Measurements from ENCODE around the gene CDKAL1.

CDKAL1 gene

DNA sequence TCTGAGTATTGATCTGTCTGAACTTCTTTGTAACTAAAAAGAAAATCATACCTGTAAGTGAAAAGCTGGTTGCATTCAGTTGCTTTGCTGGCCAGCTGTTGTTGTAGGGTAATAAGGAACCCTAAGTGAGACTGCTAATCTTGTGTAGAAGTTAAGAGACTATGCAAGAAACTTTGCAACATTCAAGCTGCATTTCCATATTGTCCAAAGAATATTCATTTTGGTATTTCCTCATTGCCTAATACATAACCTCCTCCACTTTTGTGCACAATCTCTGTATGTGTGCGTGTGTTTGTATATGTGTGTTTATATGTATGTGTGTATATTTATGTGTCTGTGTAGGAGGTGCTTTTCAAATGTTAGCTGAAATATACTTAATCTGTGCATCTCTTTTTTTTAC lies 414.9 kb downstream of the CDKAL1 start:
- Histone ChIP-seq H3K36me3 (ENCODE audit: control insufficient read depth, insufficient read depth, low read length) (no peaks in the 10 kb centered on the region), H3K4me3 (replicated peaks; ENCODE audit: low read depth, low read length) (no peak overlapping the region), H3K27me3 (replicated peaks; ENCODE audit: control insufficient read depth, insufficient read depth, low read length) (no peaks in the 10 kb centered on the region)
- no peak for DNase-seq (ENCODE audit: extremely low read depth, insufficient read length)
- TF ChIP-seq, protein P1, sequence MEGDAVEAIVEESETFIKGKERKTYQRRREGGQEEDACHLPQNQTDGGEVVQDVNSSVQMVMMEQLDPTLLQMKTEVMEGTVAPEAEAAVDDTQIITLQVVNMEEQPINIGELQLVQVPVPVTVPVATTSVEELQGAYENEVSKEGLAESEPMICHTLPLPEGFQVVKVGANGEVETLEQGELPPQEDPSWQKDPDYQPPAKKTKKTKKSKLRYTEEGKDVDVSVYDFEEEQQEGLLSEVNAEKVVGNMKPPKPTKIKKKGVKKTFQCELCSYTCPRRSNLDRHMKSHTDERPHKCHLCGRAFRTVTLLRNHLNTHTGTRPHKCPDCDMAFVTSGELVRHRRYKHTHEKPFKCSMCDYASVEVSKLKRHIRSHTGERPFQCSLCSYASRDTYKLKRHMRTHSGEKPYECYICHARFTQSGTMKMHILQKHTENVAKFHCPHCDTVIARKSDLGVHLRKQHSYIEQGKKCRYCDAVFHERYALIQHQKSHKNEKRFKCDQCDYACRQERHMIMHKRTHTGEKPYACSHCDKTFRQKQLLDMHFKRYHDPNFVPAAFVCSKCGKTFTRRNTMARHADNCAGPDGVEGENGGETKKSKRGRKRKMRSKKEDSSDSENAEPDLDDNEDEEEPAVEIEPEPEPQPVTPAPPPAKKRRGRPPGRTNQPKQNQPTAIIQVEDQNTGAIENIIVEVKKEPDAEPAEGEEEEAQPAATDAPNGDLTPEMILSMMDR (IDR thresholded peaks at IDR 0.05; ENCODE audit: insufficient read depth, low read length, poor library complexity, severe bottlenecking), result no peak

DNA sequence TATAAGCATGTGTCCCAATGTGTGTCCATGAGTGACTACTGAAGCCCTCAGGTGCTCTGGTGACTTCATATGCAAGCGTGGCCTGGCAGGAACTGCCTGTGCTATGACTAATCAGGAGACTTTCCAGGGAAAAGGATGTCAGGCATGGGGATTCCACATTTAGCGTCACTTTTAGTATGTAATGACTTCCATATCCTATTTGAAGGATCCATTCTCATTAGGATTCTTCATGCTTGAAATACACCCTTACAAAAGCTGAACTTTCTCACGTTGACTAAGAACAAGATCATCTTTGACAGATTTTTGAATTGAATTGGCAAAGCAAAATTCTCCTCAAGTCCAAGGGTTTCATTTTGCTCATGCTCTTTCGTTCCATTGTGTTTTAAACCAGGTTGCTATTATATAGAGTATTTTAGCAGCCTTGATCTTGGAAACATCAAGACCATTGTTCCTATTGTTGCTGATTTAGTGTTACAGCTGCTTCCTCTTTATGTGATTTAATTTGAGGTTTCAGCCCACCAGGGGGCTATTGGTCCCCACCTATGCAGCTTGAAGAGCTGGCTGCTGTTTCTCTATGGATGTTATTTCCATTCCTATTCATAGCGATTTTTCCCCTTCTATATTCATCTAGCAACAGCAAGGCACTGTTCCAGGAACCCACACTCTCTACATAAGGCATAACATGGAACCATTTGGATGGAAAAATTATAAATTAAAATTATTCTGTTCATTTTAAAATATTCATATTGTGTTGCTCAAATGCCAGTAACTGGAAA lies 418.6 kb downstream of the CDKAL1 start:
- no peaks in the 10 kb centered on the region for H3K27me3 ChIP-seq (replicated peaks; ENCODE audit: control insufficient read depth, insufficient read depth, low read length)
- H3K4me3 ChIP-seq (replicated peaks; ENCODE audit: low read depth, low read length), result no peak overlapping the region
- TF ChIP-seq, protein P1 (IDR thresholded peaks at IDR 0.05; ENCODE audit: insufficient read depth, low read length, poor library complexity, severe bottlenecking), result no peak
- DNase-seq (ENCODE audit: extremely low read depth, insufficient read length), result no peak
- no peaks in the 10 kb centered on the region; the same call in none of the 2 replicates for H3K36me3 ChIP-seq (ENCODE audit: control insufficient read depth, insufficient read depth, low read length)

GRCh38 chr6:20954315-20954714 lies 420.1 kb downstream of the CDKAL1 start:
- no peaks in the 10 kb centered on the region; the same call in none of the 2 replicates for H3K36me3 ChIP-seq (ENCODE audit: control insufficient read depth, insufficient read depth, low read length)
- H3K4me3 ChIP-seq (replicated peaks; ENCODE audit: low read depth, low read length), result no peak overlapping the region
- no peak for DNase-seq (ENCODE audit: extremely low read depth, insufficient read length)
- TF ChIP-seq, protein P1 (IDR thresholded peaks at IDR 0.05; ENCODE audit: insufficient read depth, low read length, poor library complexity, severe bottlenecking), result no peak
- no peaks in the 10 kb centered on the region for H3K27me3 ChIP-seq (replicated peaks; ENCODE audit: control insufficient read depth, insufficient read depth, low read length)

GRCh38 chr6:20955131-20955530 lies 420.9 kb downstream of the CDKAL1 start:
- H3K36me3 ChIP-seq (ENCODE audit: control insufficient read depth, insufficient read depth, low read length), result no peaks in the 10 kb centered on the region; the same call in none of the 2 replicates
- TF ChIP-seq, protein P1 (IDR thresholded peaks at IDR 0.05; ENCODE audit: insufficient read depth, low read length, poor library complexity, severe bottlenecking), result no peak
- H3K27me3 ChIP-seq (replicated peaks; ENCODE audit: control insufficient read depth, insufficient read depth, low read length), result no peaks in the 10 kb centered on the region
- no peak for DNase-seq (ENCODE audit: extremely low read depth, insufficient read length)
- no peak overlapping the region for H3K4me3 ChIP-seq (replicated peaks; ENCODE audit: low read depth, low read length)

GRCh38 chr6:20955751-20956150 lies 421.5 kb downstream of the CDKAL1 start:
- TF ChIP-seq, protein P1 (IDR thresholded peaks at IDR 0.05; ENCODE audit: insufficient read depth, low read length, poor library complexity, severe bottlenecking), result no peak

More at GRCh38 chr6:20955751-20956150, 421.5 kb downstream of the CDKAL1 start:
- no peaks in the 10 kb centered on the region for H3K27me3 ChIP-seq (replicated peaks; ENCODE audit: control insufficient read depth, insufficient read depth, low read length)
- no peaks in the 10 kb centered on the region; the same call in none of the 2 replicates for H3K36me3 ChIP-seq (ENCODE audit: control insufficient read depth, insufficient read depth, low read length)
- H3K4me3 ChIP-seq (replicated peaks; ENCODE audit: low read depth, low read length), result no peak overlapping the region
- no peak for DNase-seq (ENCODE audit: extremely low read depth, insufficient read length)
